Hematopoietic multipotent progenitor cell treated with erythropoietin and hydrocortisone succinate and interleukin-3 and kit ligand, for 4 days (in vitro differentiated cells): ENCODE measurements around the gene POLE4.

Experiments
- DNase-seq: peaks from one replicate; pipeline ENCODE4 v3.0.0-alpha.2; 2015

POLE4 gene

GRCh38 chr2:74941284-74941683 lies 17.2 kb upstream of the POLE4 start:
- DNase-seq: no peak

DNA sequence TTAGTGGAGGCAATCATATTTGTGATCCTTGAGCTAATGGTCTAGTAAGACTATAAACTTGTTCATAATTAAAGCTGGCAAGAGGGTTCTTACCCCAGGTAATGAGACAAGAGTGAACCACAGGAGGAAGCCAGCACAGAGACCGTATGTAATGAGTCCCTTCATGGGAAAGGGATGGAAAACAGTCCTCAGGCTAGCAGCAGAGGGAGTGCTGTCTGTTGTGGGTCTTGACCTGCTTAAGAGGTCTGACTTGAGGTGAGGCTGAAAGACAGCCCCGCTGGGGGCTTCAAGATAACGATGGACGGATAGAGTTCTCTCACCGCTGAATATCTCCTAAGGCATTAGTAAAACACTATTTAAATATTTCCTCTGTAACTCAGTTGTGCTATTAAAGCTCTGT lies 16.2 kb upstream of the POLE4 start:
- DNase-seq: no peak

GRCh38 chr2:74944987-74945787 lies 13.3 kb upstream of the POLE4 start:
- no peak for DNase-seq

GRCh38 chr2:74945788-74946331 lies 12.6 kb upstream of the POLE4 start:
- no peak for DNase-seq

- DNase-seq: peak; percentile 11
Measured at GRCh38 chr2:74947703-74948102, 10.7 kb upstream of the POLE4 start.

DNA sequence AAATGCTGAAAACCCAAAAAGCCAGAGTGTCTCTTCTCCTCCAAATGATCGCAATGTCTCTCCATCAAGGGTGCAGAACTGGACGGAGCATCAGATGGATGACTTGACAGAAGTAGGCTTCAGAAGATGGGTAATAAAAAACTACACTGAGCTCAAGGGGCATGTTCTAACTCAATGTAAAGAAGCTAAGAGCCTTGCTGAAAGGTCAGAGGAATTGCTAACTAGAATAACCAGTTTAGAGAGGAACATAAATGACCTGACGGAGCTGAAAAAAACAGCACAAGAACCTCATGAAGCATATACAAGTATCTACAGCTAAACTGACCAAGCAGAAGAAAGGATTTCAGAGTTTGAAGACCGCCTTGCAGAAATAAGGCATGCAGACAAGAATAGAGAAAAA lies 9.7 kb upstream of the POLE4 start:
- no peak for DNase-seq

- DNase-seq: no peak
Measured at GRCh38 chr2:74951211-74951754, 7.2 kb upstream of the POLE4 start.

DNA sequence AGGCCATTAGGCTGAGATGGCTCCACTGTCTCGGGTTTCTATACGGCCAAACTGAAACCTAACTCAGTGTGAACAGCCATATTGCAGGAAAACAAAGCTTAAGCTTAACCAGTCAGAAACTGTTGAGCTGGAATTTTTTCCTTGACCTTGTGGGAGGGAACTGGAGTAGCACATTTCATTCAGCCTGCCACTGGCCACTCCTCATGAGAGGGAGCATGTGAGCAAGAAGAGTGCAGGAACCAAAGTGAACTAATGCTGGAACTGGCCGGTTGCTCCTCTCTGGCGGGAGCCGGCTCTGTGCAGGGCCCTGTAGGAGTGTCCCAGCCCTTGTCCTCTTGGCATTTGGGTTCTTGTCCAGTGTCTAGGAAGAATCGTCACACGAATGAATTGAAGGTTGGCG lies 5.9 kb upstream of the POLE4 start:
- no peak for DNase-seq

DNA sequence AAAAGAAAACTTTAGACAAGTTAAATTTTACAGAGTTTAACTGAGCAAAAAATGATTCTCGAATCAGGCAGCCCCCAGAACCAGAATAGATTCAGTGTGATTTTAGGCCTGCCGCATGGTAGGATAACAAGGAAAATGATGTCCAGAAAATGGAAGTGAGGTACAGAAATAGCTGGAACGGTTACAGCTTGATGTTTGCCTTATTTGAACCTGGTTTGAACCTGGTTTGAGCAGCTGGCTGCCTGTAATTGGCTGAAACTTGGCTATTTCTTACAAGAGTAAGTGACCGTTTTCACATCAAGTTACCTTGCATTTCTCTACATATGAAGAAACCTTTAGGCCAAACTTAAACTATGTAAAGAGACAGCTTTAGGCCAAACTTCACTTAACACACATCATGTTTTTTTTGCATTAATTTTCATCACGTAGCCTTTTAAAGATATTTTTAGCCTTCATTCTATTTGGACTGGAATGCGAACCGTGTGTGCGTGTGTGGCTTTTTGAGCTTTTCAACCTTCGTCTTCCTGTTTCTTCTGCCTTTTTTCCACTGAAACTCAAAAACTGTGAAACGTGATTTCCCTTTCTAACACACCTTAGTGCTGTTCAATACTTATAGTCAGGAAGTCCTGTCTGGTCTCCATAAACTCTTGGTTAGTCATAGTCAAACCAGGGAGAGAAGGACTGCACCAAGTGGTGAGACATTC lies 4.5 kb upstream of the POLE4 start:
- no peak for DNase-seq

- DNase-seq: no peak
Measured at GRCh38 chr2:74954500-74954874, 4.0 kb upstream of the POLE4 start.

DNA sequence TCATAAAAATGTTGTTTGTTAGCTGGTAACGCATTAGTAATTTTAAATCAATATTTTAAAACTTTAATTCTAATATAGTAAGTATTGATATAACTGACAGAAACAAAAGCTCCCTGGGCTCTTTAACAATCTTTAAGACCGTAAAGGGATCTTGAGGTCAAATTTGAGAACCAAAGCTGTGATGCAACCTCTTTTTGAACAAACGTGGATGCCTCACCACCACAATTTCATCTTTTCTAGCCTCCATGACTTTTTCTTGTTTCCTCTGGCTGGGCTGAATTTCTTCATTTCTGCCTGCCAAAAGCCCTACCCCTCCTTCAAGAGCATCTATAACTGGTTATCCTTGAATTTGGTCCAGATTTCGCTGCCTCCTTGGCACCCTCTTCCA lies 563 bp upstream of the POLE4 start:
- DNase-seq: peak; percentile 51

DNA sequence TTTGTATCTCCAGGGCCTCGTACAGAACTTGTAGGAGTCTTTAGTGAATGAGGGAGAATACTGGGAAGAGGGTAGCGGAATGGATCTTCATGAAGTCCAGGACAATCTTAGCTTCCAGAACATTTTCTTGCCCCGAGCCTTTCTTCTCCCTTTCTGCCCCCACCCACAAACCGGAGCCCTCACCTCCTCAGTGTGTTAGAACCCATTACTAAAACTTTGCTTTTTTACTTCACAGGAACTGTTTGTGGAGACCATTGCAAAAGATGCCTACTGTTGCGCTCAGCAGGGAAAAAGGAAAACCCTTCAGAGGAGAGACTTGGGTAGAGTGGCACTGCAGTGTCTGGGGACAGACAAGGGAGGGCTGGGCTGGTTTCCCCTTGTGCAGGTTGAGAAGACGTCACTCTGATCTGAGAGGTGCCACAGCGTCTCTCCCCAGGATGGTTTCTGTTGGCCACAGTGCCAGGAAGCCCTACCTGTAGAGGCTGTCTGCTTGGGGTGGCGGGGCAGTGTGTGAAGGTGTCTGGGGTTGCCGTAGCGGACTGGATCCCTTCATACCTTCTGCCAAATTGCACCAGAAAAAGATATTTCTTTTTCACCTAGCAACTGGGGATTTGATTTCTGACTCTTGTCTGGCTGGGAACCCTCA lies 786 bp downstream of the POLE4 start:
- DNase-seq: no peak

- no peak for DNase-seq
Measured at GRCh38 chr2:74966887-74967286, 8.4 kb downstream of the POLE4 start.

GRCh38 chr2:74975016-74975415 lies 16.6 kb downstream of the POLE4 start:
- DNase-seq: no peak

DNA sequence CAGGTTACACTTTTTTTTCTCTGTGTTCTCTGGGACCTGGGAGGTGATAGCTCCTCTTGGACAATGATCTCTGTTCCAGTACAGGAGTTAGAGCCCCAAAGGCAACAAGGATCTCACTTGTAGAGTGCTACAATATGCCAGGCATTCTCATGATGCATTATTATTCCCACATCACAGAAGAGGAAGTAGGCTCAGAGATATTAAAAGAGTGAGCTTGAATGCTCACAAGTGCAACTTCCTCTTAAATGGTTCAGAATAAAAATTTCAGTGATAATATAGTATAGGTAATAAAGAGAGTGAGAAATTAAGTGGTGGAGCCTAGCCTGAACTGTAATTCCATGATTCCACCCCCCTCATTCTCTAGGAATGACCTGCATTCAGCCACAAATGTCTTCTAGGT lies 21.4 kb downstream of the POLE4 start:
- peak; percentile 61 for DNase-seq

GRCh38 chr2:74982577-74982976 lies 24.1 kb downstream of the POLE4 start:
- peak; percentile 21 for DNase-seq

DNA sequence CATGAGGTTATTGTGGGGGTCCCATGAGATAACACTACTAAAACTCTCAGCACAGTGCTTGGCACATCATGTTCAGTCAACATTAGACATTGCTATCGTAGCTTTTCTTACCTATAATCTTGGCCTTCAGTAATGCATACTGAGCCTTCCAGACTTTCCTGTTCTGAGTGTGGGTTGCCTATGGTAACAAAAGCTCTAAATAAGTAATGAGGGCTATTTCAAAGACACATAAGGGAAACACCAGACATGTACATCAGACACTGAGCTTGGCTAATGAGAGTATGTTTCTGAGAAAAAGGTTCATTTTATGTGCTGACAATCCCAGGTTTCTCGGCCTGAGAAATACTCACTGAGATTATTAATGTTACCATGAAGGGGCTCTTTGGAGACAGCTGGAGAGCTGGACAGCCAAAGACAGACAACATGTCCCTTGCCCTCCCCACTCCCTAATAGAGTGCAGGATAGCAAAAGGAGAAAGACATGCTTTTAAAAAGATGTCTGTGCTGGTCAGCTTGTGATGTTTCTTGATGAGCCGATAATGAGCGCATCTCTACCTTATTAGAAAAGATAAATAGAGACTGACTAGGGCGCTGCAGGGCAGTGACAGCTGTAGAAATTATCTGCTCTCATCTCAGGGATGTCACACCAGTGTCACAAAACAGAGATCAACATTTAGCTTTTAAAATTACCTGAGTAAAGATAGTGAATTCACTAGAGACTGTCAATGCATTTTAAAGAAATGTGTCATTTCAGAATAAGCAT lies 25.4 kb downstream of the POLE4 start:
- no peak for DNase-seq

DNA sequence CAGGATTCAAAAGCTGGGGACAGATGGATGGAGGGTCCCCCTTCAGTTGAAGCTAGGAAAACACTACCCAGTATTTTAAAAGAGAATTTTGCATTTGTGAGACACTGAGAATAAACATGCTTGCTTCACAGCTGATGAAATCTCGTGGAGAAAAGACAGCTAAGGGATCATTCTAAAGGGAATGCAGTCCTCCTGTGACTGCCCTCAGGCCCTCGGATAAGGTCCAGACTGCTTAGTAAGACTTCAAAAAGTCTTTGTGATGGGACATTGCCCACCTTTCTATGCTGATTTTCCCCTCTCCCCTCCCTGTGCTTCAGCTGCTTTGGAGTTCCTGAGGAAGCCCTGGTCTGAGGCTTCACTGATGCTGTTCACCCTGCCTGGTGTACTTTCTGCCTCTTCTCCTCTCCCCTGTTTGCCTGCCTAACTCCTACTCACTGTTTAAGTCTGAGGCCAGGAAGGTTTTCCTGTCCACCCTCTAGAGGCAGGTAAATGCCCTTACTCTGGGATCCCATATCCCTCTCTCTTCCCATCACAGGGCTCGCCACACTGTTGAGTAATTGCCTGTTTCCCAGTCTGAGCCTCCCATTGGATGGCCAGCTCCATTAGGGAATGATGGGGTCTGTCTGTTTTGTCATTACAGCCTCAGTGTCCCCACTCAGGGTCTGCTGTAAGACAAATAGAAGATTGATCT lies 26.6 kb downstream of the POLE4 start:
- DNase-seq: no peak

- DNase-seq: no peak
Measured at GRCh38 chr2:74985978-74986609, 27.7 kb downstream of the POLE4 start.

GRCh38 chr2:74991977-74992376 lies 33.5 kb downstream of the POLE4 start:
- DNase-seq: no peak

GRCh38 chr2:74999468-74999867 lies 41.0 kb downstream of the POLE4 start:
- DNase-seq: no peak

- DNase-seq: no peak
Measured at GRCh38 chr2:75002007-75002406, 43.6 kb downstream of the POLE4 start.
